T-cell (primary cell): Measurements from ENCODE around the gene CABP4. TPM values are rescaled to one million over a fixed set of nuclear protein-coding genes. Genes with fewer than 3 reads are reported as not detected.

ENCODE experiments used
- ATAC-seq, 4 experiments: fragments of 200-7000 bp in 3 of 4; fragments of 150-1000 bp in 1 of 4; cut with Tn5 transposase; replicated peaks in 1 of 4; 1 replicate in 3 of 4; 2 replicates in 1 of 4; pipeline ENCODE4 v1.10.0; 2021; ENCODE audit warnings: moderate library complexity in 3 of 4, mild to moderate bottlenecking in 2 of 4, moderate number of reproducible peaks in 1 of 4
- CTCF ChIA-PET, 2 donors: fragments of 300-600 bp; sonication (Branson Sonifier 250); formaldehyde crosslinking; loops; one replicate each; lab custom pipeline; 2022; ENCODE audit warnings: antibody characterized with exemption in 2 of 2; lab: Charles Lee
- POLR2A ChIA-PET, 2 donors: fragments of 300-600 bp; sonication (Branson Sonifier 250); formaldehyde crosslinking; loops; one replicate each; lab custom pipeline; 2022; ENCODE audit warnings: antibody characterized with exemption in 2 of 2; lab: Charles Lee
- DNase-seq, 35 experiments: peaks; one replicate each; pipeline versions ENCODE4 v3.0.0 to v3.0.0-alpha.2; 2013 to 2023
- H3K27ac ChIP-seq: one replicate; pipeline ENCODE4 v1.5.1; 2013; ENCODE audit warnings: low read length
- H3K27me3 ChIP-seq, 2 experiments: replicated peaks in 1 of 2; 1 replicate in 1 of 2; 2 replicates in 1 of 2; pipeline versions ENCODE4 v1.6.1 to v1.7.0; 2013; ENCODE audit warnings: low read length in 1 of 2, mixed read lengths in 1 of 2; ENCODE audit not compliant: control insufficient read depth in 2 of 2, insufficient read depth in 2 of 2; ENCODE audit errors: extremely low read depth in 1 of 2
- H3K36me3 ChIP-seq, 2 donors: 1 replicate in 1 of 2; 2 replicates in 1 of 2; pipeline versions ENCODE4 v1.6.1 to v1.7.0; 2013; ENCODE audit warnings: low read length in 1 of 2; ENCODE audit not compliant: control insufficient read depth in 2 of 2, insufficient read depth in 1 of 2; ENCODE audit errors: extremely low read depth in 1 of 2
- H3K4me1 ChIP-seq, 2 experiments: 1 replicate in 1 of 2; 2 replicates in 1 of 2; pipeline versions ENCODE4 v1.6.1 to v1.7.0; 2013; ENCODE audit warnings: low read length in 2 of 2, mixed read lengths in 1 of 2; ENCODE audit not compliant: insufficient read depth in 2 of 2, control insufficient read depth in 1 of 2; ENCODE audit errors: extremely low read depth in 1 of 2
- H3K4me3 ChIP-seq, 2 donors: 1 replicate in 1 of 2; 2 replicates in 1 of 2; pipeline versions ENCODE4 v1.5.1 to v1.7.0; 2013; ENCODE audit warnings: mild to moderate bottlenecking in 2 of 2, low read length in 1 of 2, moderate library complexity in 1 of 2; ENCODE audit not compliant: control insufficient read depth in 1 of 2; ENCODE audit errors: extremely low read depth in 1 of 2
- H3K9me3 ChIP-seq: 2 replicates; pipeline ENCODE4 v1.7.0; 2013
- H3K27ac Mint-ChIP-seq, 2 donors: one replicate each; pipeline ENCODE4 v1.8.0; 2020 to 2021; ENCODE audit warnings: mild to moderate bottlenecking in 2 of 2, mixed read lengths in 2 of 2
- H3K27me3 Mint-ChIP-seq, 2 donors: one replicate each; pipeline ENCODE4 v1.8.0; 2021 to 2022; ENCODE audit warnings: mixed read lengths in 2 of 2
- H3K36me3 Mint-ChIP-seq: one replicate; pipeline ENCODE4 v1.8.0; 2021; ENCODE audit warnings: mixed read lengths
- H3K4me1 Mint-ChIP-seq, 3 donors: one replicate each; pipeline ENCODE4 v1.8.0; 2020 to 2022; ENCODE audit warnings: mixed read lengths in 3 of 3, mild to moderate bottlenecking in 1 of 3
- H3K4me3 Mint-ChIP-seq, 3 donors: one replicate each; pipeline ENCODE4 v1.8.0; 2020 to 2022; ENCODE audit warnings: mild to moderate bottlenecking in 3 of 3, mixed read lengths in 3 of 3, moderate library complexity in 3 of 3
- H3K9me3 Mint-ChIP-seq, 3 donors: one replicate each; pipeline ENCODE4 v1.8.0; 2020 to 2022; ENCODE audit warnings: mixed read lengths in 3 of 3
- WGBS: methylation state at CpG from one replicate; pipeline ENCODE4 v1.1.5; 2013; ENCODE audit warnings: missing lambda C conversion rate; ENCODE audit not compliant: insufficient coverage; 5-methylcytosine and 5-hydroxymethylcytosine counted together
- total RNA-seq, 35 experiments: library from RNA in 6 of 35; stranded (reverse) in 6 of 35; fragments of 120-200 nt in 1 of 35; gene quantifications; one replicate each; pipeline versions ENCODE4 v1.2.1 to v1.2.4 and lab custom pipeline; 2013 to 2026

Gene CABP4
- total RNA-seq, 5 donors from 2014 or later (not counting 1 experiment from before 2014, with no cell fraction given) = 3.5 to 16.0 (median 5.6) TPM

DNA sequence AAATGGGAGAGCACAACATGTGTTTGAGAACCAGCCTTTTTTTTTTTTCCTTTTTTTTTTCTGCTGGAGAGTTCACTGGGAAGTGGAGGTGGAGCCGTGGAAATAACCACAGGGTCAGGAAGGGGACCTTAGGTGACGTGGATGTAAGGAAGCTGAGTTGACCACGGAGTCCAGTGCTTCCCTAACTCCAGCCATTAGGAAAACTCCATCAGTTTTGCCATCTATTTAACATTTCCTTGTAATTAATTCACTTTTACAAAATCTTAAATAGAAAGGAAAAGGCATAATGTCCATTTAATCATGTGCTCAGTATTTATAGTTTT lies 54.8 kb downstream of the CABP4 start:
- Mint-ChIP-seq H3K36me3 (peaks cover 3% of the 10 kb centered on the region), H3K9me3 (no peaks in the 10 kb centered on the region), H3K27ac (no peak overlapping the region), H3K4me1 (peaks cover 28 to 34% (median 32%) of the 10 kb centered on the region in 3 donors), H3K27me3 (peaks cover 0 to 14% of the 10 kb centered on the region in 2 donors), H3K4me3 (peak overlapping the region in 1 of 3 donors; percentile 94)
- Histone ChIP-seq H3K36me3 (peaks cover 0 to 9% of the 10 kb centered on the region in 2 donors), H3K9me3 (no peaks in the 10 kb centered on the region), H3K27ac (no peak overlapping the region), H3K27me3 (peaks cover 0 to 17% of the 10 kb centered on the region in 2 experiments), H3K4me1 (peaks cover 10 to 36% of the 10 kb centered on the region in 2 experiments), H3K4me3 (no peak overlapping the region)
- ChIA-PET CTCF (interaction anchor here in 1 of 2 donors (0.7 kb wide), 1 partner anchor 118 kb away, joined by 3 read pairs; the partner anchor contains the start of gene RAD9A), POLR2A (no interaction called here)
- ATAC-seq = no peak
- no CpG with 5 or more reads among the region's 3 CpGs for WGBS
- DNase-seq = no peak

Other genes with a start within 250 kb of the CABP4 start
- 100 to 1,000 TPM; 267 to 394 (median 382) TPM for gene GRK2, start 188.9 kb upstream of the CABP4 start, total RNA-seq
- 100 to 1,000 TPM; 150 to 249 (median 237) TPM for gene ANKRD13D, start 166.1 kb upstream of the CABP4 start, total RNA-seq
- gene SSH3, start 151.8 kb upstream of the CABP4 start, total RNA-seq = 10 to 100 TPM; 11.5 to 30.9 (median 26.7) TPM
- 100 to 1,000 TPM in 2 of 5 donors, 10 to 100 TPM in 3; 55.1 to 107 (median 98.0) TPM for gene POLD4, start 101.8 kb upstream of the CABP4 start, total RNA-seq
- 1 to 10 TPM; 2.2 to 8.5 (median 4.1) TPM for gene CLCF1, start 81.8 kb upstream of the CABP4 start, total RNA-seq
- 10 to 100 TPM; 34.9 to 63.8 (median 56.2) TPM for gene RAD9A, start 63.4 kb upstream of the CABP4 start, total RNA-seq
- gene PPP1CA, start 53.5 kb upstream of the CABP4 start, total RNA-seq = 100 to 1,000 TPM; 118 to 198 (median 186) TPM
- gene TBC1D10C, start 51.3 kb upstream of the CABP4 start, total RNA-seq = 100 to 1,000 TPM; 288 to 449 (median 436) TPM
- 10 to 100 TPM in 2 of 5 donors, 1 to 10 TPM in 3; 5.5 to 19.1 (median 9.8) TPM for gene CARNS1, start 39.7 kb upstream of the CABP4 start, total RNA-seq
- 10 to 100 TPM; 60.3 to 88.0 (median 81.9) TPM for gene RPS6KB2, start 26.9 kb upstream of the CABP4 start, total RNA-seq
- 100 to 1,000 TPM; 192 to 282 (median 256) TPM for gene PTPRCAP, start 17.7 kb upstream of the CABP4 start, total RNA-seq
- 10 to 100 TPM; 23.0 to 39.4 (median 30.4) TPM for gene CORO1B, start 11.9 kb upstream of the CABP4 start, total RNA-seq
- gene GPR152, start 2.6 kb upstream of the CABP4 start, total RNA-seq = under 1 TPM in 1 of 5 donors, not detected in 4; 0.19 TPM
- gene TMEM134, start 13.9 kb downstream of the CABP4 start, total RNA-seq = 100 to 1,000 TPM in 3 of 5 donors, 10 to 100 TPM in 2; 59.9 to 113 (median 106) TPM
- 100 to 1,000 TPM; 114 to 168 (median 154) TPM for gene AIP, start 27.7 kb downstream of the CABP4 start, total RNA-seq
- gene PITPNM1, start 50.0 kb downstream of the CABP4 start, total RNA-seq = 100 to 1,000 TPM in 4 of 5 donors, 10 to 100 TPM in 1; 74.2 to 167 (median 149) TPM
- gene CDK2AP2, start 52.8 kb downstream of the CABP4 start, total RNA-seq = 10 to 100 TPM; 31.0 to 90.8 (median 79.9) TPM
- not detected for gene CABP2, start 68.1 kb downstream of the CABP4 start, total RNA-seq
- gene GSTP1, start 128.5 kb downstream of the CABP4 start, total RNA-seq = 100 to 1,000 TPM in 3 of 5 donors, 10 to 100 TPM in 2; 68.3 to 200 (median 151) TPM
- gene NDUFV1, start 151.6 kb downstream of the CABP4 start, total RNA-seq = 100 to 1,000 TPM; 199 to 250 (median 238) TPM
- 1 to 10 TPM; 1.5 to 8.0 (median 4.5) TPM for gene NUDT8, start 174.6 kb downstream of the CABP4 start, total RNA-seq
- gene TBX10, start 184.4 kb downstream of the CABP4 start, total RNA-seq = not detected
- 1 to 10 TPM in 1 of 5 donors, under 1 TPM in 2, not detected in 2; 0.54 to 1.0 (median 0.68) TPM for gene ACY3, start 195.4 kb downstream of the CABP4 start, total RNA-seq
- gene ALDH3B2, start 219.3 kb downstream of the CABP4 start, total RNA-seq = not detected